Renal cortical epithelial cell (primary cell): ENCODE measurements around the gene ISLR. TPM values are rescaled to one million over a fixed set of nuclear protein-coding genes. Genes with fewer than 3 reads are reported as not detected.
"Not testable (repeated sequence)": the region's sequence is repeated elsewhere in the genome, so short reads cannot be mapped to it uniquely, and the experiment has no call there.

ENCODE experiments used
- DNase-seq: peaks from one replicate; pipeline ENCODE4 v3.0.0-alpha.2; 2011; ENCODE audit warnings: low read depth
- total RNA-seq: library from RNA; depleted of rRNA; stranded (reverse); fragments of >200 nt; gene quantifications from 2 replicates; pipeline ENCODE4 v1.2.3, GENCODE V29; 2014

The ISLR gene
- total RNA-seq, 1 donor from 2014 or later, result 0.30 TPM

- no peak for DNase-seq
Observed at GRCh38 chr15:74137537-74137894, 36.0 kb upstream of the ISLR start.

DNA sequence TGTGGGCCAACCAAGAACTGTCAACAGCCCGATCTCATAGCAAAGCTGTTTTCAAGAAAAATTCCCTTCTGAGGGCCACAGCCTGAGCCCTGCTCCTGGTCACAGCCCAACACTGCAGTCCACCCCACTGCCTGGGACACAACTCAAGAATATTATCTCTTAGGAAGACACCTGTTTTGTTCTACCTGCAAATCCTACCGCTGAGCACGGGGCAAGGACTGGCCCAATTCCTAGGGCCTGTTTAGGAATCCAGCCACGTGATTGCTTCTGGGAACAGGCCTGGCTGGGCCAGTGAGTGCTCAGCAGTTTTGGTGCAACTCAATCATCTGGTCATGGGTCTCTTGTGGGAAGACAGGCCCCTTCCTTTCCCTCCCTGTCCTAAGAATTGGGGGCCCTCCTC, 34.9 kb upstream of the ISLR start:
- DNase-seq, result no peak

DNA sequence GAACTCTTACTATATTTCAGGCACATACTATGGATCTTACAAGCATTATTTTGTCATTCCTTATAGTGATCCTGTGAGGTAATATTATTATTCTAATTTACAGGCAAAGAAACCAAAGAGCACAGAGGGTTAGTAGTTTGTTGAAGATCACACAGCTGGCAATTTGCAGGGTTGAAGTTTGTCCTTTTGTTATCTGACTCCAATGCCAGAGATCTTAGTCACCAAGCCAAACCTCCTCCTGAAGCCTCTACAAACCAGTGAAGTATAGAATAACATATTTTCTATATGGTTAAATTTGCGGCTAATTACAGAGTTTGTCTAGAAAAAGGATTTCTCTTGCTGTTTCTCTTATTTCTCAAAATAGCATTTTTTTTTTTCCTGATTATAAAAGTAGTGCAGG, 31.9 kb upstream of the ISLR start:
- DNase-seq, result no peak

DNA sequence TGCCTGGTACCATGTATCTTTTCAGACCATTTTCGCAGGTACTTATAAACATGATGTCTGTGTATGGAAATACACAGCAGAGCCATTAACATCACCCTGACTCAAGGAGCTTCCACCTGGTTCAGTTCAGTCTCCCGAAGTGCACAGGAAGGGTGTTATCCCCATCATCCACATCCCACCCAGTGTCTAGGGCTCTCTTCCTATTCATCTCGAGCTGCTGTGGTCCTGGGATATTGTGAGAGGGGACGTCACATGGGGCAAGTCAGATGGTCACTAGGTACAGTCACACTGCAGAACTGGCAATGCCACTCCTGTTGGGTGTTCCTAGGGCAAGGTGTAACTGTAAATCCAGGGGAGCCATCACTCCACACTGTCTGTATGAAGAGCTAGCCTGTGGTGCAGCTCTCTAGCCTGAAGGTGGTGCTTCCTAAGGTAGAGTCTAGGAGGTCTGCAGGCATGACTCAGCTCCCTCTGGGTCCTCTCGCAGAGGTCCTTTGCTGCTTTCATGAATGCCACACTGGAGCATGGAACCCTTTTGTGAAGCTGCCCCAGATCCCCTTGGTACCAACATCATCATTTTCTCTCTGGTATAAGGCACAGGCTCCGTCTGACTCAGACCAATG, 29.2 kb upstream of the ISLR start:
- peak; percentile 15 for DNase-seq

DNA sequence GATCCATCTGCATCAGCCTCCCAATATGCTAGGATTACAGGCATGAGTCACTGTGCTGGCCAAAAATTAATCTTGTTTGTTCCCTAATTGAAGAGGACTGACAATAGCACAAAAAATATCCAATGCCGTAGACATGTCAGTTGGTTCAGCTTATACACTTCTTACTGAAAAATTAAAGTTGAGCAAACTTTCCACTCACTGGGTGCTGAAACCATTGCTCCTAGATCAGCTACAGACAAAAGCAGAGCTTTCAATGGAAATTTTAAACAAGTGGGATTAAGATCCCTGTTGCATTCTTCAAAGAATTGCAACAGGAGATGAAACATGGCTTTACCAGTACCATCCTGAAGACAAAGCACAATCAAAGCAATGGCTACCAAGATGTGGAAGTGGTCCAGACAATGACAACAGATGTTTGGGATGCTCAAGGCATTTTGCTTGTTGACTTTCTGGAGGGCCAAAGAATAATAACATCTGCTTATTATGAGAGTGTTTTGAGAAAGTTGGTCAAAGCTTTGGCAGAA, 27.2 kb upstream of the ISLR start:
- no peak for DNase-seq

GRCh38 chr15:74147051-74147450, 26.5 kb upstream of the ISLR start:
- no peak for DNase-seq

- DNase-seq, result no peak
Observed at GRCh38 chr15:74155766-74156417, 17.6 kb upstream of the ISLR start.

GRCh38 chr15:74156678-74157411, 16.7 kb upstream of the ISLR start:
- DNase-seq, result no peak

- DNase-seq, result no peak
Observed at GRCh38 chr15:74157868-74158827, 15.4 kb upstream of the ISLR start.

DNA sequence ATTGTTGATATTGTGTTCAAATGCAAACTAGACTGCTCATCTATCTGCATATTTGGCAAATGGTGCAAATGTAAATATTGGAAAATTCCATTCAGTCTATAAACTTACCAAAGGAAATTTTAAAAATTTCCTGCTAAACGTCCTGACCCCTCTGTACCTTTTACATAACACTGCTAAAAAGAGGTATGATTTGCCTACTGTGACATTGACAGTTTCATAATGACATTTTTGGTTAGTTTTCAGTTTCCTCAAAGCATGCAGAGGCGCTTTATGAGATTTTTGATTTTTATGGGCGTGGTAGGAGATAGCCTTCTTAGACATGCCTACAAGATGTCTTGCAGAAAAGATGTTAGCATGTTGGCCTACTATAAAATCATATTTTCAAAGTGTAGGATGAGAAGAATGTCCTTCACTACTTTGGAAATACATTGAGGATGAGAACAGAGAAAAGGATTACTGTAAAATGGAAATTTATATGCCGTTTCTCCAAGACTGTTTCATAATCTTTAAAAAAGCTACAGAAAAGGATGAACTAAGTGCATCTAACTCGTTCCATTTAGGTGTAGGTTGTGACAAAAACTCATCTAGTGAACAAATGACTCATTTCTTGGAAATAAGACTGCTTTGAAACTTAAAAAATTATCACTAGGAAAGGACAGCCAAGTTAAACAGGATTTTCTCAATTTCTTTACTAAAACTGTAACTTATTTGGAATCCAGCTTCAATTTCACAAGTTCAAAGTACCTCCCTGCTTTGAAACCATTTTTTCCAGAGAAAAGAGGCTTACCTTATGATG, 14.5 kb upstream of the ISLR start:
- no peak for DNase-seq

- DNase-seq, result no peak
Observed at GRCh38 chr15:74159773-74160172, 13.7 kb upstream of the ISLR start.

DNA sequence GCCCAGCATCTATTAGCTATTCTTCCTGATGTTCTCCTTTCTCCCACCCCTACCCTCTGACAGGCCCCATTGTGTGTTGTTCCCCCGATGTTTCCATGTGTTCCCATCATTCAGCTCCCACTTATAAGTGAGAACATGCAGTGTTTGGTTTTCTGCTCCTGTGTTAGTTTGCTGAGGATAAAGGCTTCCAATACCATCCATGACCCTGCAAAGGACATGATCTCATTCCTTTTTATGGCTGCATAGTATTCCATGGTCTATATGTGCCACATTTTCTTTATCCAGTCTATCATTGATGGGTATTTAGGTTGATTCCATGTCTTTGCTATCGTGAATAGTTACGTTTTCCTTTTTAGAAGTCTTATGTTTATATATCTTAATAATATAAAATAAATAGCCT, 13.1 kb upstream of the ISLR start:
- not testable (repeated sequence) for DNase-seq

DNA sequence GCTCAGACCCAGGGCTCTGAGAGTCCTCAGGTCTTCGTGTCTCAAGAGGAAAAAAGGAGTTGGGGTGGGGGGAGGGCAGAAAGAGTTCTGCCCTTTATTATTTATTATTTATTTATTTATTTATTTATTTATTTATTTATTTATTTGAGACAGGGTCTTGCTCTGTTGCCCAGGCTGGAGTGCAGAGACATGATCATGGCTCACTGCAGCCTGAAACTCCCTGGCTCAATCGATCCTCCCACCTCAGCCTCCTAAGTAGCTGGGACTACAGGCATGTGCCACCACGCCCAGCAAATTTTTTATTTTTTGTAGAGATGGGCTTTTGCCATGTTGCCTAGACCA, 11.3 kb upstream of the ISLR start:
- not testable (repeated sequence) for DNase-seq

- DNase-seq, result no peak
Observed at GRCh38 chr15:74165461-74165860, 8.0 kb upstream of the ISLR start.

DNA sequence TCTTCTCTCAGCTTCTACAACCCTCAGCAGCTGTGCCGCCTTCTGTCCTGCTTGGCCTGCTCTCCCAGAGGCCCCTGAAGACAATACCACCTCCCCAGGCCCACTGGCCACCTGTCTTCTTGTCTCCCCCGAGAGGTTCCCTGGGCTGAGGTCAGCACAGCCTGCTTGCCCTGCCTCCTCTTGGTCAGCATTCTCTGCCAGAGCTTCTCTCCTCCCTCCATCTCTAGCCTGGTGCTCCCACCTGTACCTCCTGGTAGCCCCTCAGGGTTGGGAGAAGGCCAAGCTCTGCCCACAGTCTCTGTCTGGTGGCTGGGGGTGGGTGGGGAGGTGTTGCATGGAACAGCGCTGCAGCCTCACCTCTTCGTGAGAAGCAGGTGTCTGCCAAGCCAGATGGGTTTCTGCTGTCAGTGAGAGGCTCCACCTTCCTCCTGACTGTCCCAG, 5.6 kb upstream of the ISLR start:
- no peak for DNase-seq

DNA sequence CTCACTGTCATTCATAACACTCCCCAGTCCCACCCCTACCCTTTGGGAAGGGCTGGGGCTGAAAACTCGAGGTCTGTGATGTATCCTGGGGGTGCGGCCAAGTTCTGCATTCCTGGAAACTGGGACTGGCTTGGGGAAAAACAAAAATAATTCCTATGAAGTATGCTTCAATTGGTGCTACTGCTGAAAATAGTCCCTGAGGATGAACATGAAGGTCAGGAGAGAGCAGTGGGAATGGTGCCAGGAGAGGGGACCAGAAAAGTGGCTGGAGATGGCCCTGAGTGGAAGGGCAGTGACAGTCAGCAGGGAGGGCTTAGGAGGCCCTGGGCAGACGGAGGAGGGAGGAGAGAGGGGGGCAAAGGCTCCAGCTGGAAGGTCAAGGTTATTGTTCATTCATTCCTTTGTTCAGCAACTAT, 4.8 kb upstream of the ISLR start:
- no peak for DNase-seq

DNA sequence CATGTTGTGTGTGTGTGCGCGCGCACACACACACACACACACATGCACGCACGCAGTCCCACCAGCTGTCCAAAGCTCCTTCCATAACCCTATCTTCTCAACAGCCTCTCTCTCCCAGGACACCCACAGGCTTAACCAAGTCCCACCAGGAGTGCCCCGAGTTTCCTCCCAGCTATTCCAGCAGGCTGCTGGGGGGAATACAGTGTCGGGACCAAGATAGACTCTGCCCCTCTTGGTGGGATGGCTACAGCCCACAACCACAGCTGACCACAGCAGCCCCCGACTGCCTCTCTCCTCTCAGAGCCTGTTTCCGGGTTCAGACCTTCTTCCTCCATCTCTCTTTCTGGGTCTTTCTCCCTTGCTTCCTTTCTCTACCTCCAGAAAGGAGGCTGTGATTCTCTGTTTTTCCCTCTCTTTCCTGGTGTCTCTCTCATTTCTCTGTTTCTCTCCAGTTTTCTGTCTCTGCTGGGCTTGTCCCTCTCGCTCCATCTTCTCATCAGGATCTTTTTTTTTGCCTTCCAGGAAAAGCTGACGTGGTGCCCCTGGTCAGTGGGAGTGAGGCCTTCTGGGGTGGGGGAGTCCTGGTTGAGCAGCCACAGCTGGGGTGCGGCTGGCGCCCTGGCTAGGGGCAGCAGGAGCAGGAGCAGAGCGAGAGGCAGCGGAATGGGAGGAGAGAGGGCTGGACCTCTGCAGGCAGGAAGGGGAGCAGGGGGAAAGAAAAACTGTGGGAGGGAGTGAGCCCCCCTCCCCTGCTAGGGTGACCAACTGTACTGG, 3.3 kb upstream of the ISLR start:
- DNase-seq, result no peak

GRCh38 chr15:74170875-74171578, 2.5 kb upstream of the ISLR start:
- DNase-seq, result no peak

DNA sequence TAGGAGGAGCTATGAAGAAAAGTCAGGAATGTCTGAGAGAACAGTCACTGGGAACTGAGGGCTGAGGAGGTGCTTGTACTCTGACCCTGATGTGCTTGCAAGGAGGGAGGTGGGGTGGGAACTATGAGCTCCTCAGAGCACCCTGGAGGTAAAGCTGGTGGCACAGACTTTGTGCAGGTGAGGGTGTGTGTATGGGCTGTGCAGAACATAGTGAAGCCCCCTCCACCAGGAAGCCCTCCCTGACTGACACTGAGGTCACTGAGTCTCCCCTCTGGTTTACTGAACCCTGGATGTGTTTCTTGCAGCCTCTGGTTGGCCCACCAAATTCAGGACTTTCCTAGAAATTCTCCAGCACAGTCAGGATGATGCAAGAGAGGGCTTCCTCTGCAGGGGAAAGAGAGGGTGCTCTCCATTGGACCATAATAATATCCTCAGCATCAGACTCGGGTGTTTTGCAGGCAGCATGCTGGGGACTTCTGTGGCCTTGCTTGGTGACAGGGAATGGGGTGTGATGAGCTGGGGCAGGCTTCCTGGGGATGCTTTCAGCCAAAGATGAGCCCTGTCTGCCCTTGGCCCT, 1.5 kb upstream of the ISLR start:
- DNase-seq, result no peak
